Suprapubic skin (tissue), 4 donors: ENCODE results near the gene TRIM66. TPM values are rescaled to one million over a fixed set of nuclear protein-coding genes. Genes with fewer than 3 reads are reported as not detected.

Experiments used
- DNase-seq, 2 donors: peaks; one replicate each; pipeline ENCODE4 v3.0.0-alpha.2; 2019; ENCODE audit warnings: low spot score in 2 of 2
- H3K27ac ChIP-seq: fragments of 200-600 bp; sonication (generic); one replicate; pipeline ENCODE4 v1.5.1; 2019
- H3K27me3 ChIP-seq: fragments of 200-600 bp; sonication (generic); one replicate; pipeline ENCODE4 v1.5.1; 2019
- H3K36me3 ChIP-seq: fragments of 200-600 bp; sonication (generic); one replicate; pipeline ENCODE4 v1.5.1; 2019
- H3K4me1 ChIP-seq: fragments of 200-600 bp; sonication (generic); one replicate; pipeline ENCODE4 v1.5.1; 2019
- H3K4me3 ChIP-seq: fragments of 200-600 bp; sonication (generic); one replicate; pipeline ENCODE4 v1.5.1; 2019; ENCODE audit warnings: mild to moderate bottlenecking
- H3K9me3 ChIP-seq: fragments of 200-600 bp; sonication (generic); one replicate; pipeline ENCODE4 v1.5.1; 2019
- EP300 ChIP-seq: sonication (generic); formaldehyde crosslinking; IDR thresholded peaks from one replicate; pipeline ENCODE4 v1.6.1; 2017; ENCODE audit warnings: antibody characterized with exemption
- POLR2A ChIP-seq, 2 donors: fragments of 450-650 bp; IDR thresholded peaks; one replicate each; pipeline ENCODE4 v1.6.1; 2017; ENCODE audit warnings: antibody characterized with exemption in 2 of 2, mild to moderate bottlenecking in 2 of 2, moderate library complexity in 2 of 2
- POLR2AphosphoS5 ChIP-seq, 3 donors: sonication (generic); formaldehyde crosslinking; IDR thresholded peaks; one replicate each; pipeline ENCODE4 v1.6.1; 2017; ENCODE audit warnings: antibody characterized with exemption in 3 of 3
- WGBS: methylation state at CpG from one replicate; pipeline ENCODE4 v1.1.5; 2018; 5-methylcytosine and 5-hydroxymethylcytosine counted together
- total RNA-seq, 4 donors: library from RNA; depleted of rRNA; stranded (reverse); fragments of >200 nt; gene quantifications; one replicate each; pipeline ENCODE4 v1.1.0, GENCODE V29; 2016
- TF ChIP-seq, protein P1 (sequence below), 2 donors: fragments of 200-600 bp in 1 of 2; fragments of 450-650 bp in 1 of 2; sonication (generic) in 1 of 2; IDR thresholded peaks; one replicate each; pipeline ENCODE4 v1.5.1; 2016 to 2019; ENCODE audit warnings: antibody characterized with exemption in 2 of 2, mild to moderate bottlenecking in 1 of 2, moderate library complexity in 1 of 2

TRIM66 gene
- total RNA-seq, 4 donors from 2014 or later = 9.9 to 20.3 (median 11.7) TPM

DNA sequence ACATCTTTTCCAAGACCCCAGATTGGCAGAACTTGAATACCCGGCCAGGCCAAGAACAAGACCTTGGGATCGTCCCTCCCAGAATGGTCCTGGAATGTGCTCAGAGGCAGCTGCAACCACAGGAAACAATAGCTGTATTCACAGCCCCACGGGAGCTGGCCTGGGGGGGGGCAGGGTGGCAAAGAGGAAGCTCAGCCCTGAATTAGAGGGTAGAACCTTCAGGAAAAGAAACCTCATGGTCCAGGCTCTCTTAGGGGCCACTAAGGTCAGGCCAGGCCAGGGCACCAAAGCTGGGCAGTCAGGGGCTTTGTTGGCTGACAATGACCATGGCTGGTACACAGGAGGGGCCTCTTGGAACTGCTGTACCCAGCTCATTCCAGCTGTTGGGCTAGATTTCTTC, 17.4 kb upstream of the TRIM66 start:
- WGBS = 29% methylated on average over 3 of the region's 3 CpGs
- Histone ChIP-seq H3K27me3 (no peaks in the 10 kb centered on the region), H3K36me3 (peaks cover 68% of the 10 kb centered on the region), H3K4me3 (no peak overlapping the region), H3K27ac (peak overlapping the region; percentile 58), H3K4me1 (peaks cover 15% of the 10 kb centered on the region), H3K9me3 (no peaks in the 10 kb centered on the region)
- TF ChIP-seq, protein P1, sequence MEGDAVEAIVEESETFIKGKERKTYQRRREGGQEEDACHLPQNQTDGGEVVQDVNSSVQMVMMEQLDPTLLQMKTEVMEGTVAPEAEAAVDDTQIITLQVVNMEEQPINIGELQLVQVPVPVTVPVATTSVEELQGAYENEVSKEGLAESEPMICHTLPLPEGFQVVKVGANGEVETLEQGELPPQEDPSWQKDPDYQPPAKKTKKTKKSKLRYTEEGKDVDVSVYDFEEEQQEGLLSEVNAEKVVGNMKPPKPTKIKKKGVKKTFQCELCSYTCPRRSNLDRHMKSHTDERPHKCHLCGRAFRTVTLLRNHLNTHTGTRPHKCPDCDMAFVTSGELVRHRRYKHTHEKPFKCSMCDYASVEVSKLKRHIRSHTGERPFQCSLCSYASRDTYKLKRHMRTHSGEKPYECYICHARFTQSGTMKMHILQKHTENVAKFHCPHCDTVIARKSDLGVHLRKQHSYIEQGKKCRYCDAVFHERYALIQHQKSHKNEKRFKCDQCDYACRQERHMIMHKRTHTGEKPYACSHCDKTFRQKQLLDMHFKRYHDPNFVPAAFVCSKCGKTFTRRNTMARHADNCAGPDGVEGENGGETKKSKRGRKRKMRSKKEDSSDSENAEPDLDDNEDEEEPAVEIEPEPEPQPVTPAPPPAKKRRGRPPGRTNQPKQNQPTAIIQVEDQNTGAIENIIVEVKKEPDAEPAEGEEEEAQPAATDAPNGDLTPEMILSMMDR (IDR thresholded peaks at IDR 0.05) = no peak
- TF ChIP-seq POLR2AphosphoS5 (IDR thresholded peaks at IDR 0.05) = no peak
- no peak for TF ChIP-seq POLR2A (IDR thresholded peaks at IDR 0.05)
- TF ChIP-seq EP300 = no peak
- DNase-seq = no peak

DNA sequence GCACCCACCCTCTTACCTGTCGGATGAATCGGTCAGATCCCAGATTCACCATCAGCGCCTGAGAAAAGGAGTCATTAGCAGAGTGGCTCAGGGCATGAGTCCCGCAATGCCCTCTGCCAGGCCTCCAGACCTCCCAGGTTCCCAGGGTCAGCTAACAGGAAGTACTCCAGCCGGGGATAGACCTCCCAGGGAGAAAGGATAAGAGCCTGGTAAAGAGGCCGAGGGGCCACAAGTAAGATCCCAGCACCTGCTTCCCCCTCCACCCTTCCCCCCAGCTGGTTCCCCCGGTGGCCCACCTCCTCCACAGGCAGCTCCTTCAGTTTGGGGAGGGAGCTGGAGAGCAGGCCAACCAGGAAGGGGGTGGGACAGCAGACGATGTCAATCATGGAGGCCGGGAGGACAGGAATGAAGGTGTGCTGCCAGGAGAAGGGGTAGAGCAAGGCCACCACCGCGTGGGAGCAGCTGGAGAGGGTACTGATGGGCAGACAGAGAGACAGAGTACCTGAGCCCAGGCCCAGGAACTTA, 16.5 kb upstream of the TRIM66 start:
- Histone ChIP-seq H3K4me1 (peaks cover 15% of the 10 kb centered on the region), H3K9me3 (no peaks in the 10 kb centered on the region), H3K36me3 (peaks cover 70% of the 10 kb centered on the region), H3K4me3 (no peak overlapping the region), H3K27me3 (no peaks in the 10 kb centered on the region), H3K27ac (peak overlapping the region; percentile 58)
- WGBS = 69% methylated on average over 11 of the region's 11 CpGs
- TF ChIP-seq EP300 (no peak), POLR2A (IDR thresholded peaks at IDR 0.05) (no peak), POLR2AphosphoS5 (IDR thresholded peaks at IDR 0.05) (no peak)
- TF ChIP-seq, protein P1 (IDR thresholded peaks at IDR 0.05) = no peak
- DNase-seq = peak in 1 of 2 donors; percentile 20

DNA sequence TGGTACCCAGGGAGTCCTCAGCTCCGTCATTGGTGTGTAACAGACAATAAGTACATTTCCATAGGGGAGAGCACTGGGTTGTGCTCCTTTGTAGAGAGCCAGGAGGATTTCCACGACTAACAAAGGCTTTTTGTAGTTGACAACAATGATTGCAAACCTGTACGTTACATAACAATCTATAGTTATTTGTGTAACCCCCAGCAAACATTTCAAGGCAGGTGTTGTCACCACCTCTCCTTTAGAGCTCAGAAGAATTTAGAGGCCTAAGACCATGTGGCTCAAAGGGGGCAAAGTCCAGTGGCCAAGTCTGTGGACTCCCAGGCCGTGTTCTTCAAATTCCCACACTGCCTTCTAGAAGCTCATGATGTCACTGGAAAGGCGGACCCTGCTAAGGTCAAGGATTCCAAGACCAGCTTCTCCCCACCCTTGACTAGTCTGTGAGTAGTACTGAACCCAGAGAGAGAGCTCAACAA, 15.9 kb upstream of the TRIM66 start:
- no peaks in the 10 kb centered on the region for H3K27me3 ChIP-seq
- 81% methylated on average over 3 of the region's 5 CpGs for WGBS
- H3K9me3 ChIP-seq = no peaks in the 10 kb centered on the region
- TF ChIP-seq EP300 = no peak
- TF ChIP-seq, protein P1 (IDR thresholded peaks at IDR 0.05) = no peak
- no peak for TF ChIP-seq POLR2A (IDR thresholded peaks at IDR 0.05)
- no peak for TF ChIP-seq POLR2AphosphoS5 (IDR thresholded peaks at IDR 0.05)
- H3K4me1 ChIP-seq = peaks cover 15% of the 10 kb centered on the region
- DNase-seq = peak in 1 of 2 donors; percentile 27
- no peak overlapping the region for H3K4me3 ChIP-seq
- peak overlapping the region; percentile 29 for H3K27ac ChIP-seq
- peaks cover 70% of the 10 kb centered on the region for H3K36me3 ChIP-seq

DNA sequence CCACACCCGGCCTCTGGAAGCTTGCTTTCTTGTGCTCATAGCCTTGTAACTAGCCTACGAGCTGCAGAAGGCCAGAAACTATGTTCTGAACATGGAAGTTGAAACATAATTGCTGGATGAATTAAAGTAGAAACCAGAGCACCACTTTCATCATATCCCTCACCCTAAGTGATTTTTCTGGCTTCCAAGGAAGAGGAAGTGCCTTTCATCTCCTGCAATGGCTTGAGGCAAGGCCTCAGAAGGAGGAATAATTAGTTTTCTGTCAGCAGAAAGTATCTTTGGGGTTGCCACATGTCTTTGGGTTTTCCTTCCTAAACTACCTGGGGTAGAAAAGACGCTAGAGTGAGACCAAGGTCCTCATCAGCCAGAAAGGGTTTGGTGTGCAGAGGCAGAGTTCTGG, 14.6 kb upstream of the TRIM66 start:
- no peak for DNase-seq
- H3K27me3 ChIP-seq = no peaks in the 10 kb centered on the region
- TF ChIP-seq POLR2AphosphoS5 (IDR thresholded peaks at IDR 0.05) (no peak), EP300 (no peak), POLR2A (IDR thresholded peaks at IDR 0.05) (no peak)
- TF ChIP-seq, protein P1 (IDR thresholded peaks at IDR 0.05) = no peak
- no peaks in the 10 kb centered on the region for H3K9me3 ChIP-seq
- no peak overlapping the region for H3K27ac ChIP-seq
- H3K4me3 ChIP-seq = no peak overlapping the region
- H3K4me1 ChIP-seq = peaks cover 15% of the 10 kb centered on the region
- 85% methylated on average over 3 of the region's 3 CpGs for WGBS
- H3K36me3 ChIP-seq = peaks cover 70% of the 10 kb centered on the region

DNA sequence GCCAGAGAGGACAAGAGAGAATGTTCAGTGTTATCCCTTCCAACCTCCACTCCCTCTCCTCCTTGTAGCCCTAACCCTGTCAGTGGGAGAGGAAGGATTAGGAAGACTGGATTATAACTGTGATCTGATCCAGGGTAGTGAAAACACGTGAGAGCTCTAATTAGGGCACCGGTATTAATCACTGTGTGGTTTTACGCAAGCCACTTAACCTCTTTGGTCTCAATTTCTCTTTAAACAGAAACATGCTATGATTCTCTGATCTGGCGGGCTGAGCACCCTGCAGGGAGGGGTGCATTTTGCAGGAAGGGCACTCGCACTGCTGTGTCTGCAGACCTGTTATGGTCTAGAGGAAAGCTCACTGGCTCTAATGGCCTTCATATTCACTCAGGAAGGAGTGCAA, 11.7 kb upstream of the TRIM66 start:
- Histone ChIP-seq H3K9me3 (no peaks in the 10 kb centered on the region), H3K36me3 (peaks cover 68% of the 10 kb centered on the region), H3K4me1 (peaks cover 9% of the 10 kb centered on the region), H3K4me3 (no peak overlapping the region), H3K27ac (no peak overlapping the region), H3K27me3 (no peaks in the 10 kb centered on the region)
- WGBS = 82% methylated on average over 5 of the region's 5 CpGs
- TF ChIP-seq EP300 = no peak
- TF ChIP-seq POLR2A (IDR thresholded peaks at IDR 0.05) = no peak
- TF ChIP-seq POLR2AphosphoS5 (IDR thresholded peaks at IDR 0.05) = no peak
- TF ChIP-seq, protein P1 (IDR thresholded peaks at IDR 0.05) = no peak
- peak; percentile 6 to 35 for DNase-seq
